ENCODE measurements around the gene CSK.

DNA sequence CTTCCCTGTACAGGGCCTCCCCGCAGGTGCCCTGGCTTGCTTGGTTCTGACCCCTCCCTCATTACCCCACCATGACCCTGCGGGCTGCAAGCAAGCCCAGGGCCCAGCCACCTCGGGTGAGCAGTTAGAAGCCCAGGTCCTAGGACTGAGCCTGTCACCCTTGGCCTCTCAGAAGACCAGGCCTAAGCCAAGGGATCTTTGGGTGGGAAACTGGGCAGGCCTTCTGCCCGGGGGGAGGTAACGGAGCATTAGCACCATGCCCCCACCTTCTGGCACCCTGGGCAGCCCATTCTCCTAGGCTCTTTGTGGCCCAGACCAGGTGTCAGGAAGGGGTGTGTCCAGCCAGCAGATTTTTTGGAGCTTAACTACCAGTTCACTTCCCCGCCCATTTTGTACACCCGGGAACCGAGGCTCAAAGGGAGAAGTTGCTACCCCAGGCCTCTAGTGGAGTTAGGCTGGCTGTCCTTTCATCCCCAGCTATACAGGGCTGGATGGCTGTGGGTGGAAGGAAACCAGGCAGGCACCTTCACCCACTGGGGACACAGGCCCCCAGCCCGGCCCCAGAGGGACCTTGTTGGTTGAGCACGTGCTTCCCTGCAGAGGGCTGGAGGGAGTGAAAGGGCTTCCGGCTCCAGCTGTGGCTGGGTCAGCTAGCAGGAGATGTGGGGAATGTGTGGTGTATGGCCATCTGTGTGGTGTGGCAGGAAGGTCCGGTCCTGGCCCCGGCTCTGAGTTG is 1.4 kb downstream of the CSK start:
- TF ChIP-seq EZH2phosphoT487 (IDR thresholded peaks at IDR 0.05; ENCODE audit: unreplicated experiment) (no peak), POLR2AphosphoS5 (IDR thresholded peaks at IDR 0.05; ENCODE audit: low read depth) (no peak), EZH2 (IDR thresholded peaks at IDR 0.05; ENCODE audit: low read depth, unreplicated experiment) (no peak), CREB1 (CRISPR knock-in tag; IDR thresholded peaks at IDR 0.05; ENCODE audit: low read depth) (no peak), JUNB (IDR thresholded peaks at IDR 0.05; ENCODE audit: unreplicated experiment) (no peak), REST (IDR thresholded peaks at IDR 0.05; ENCODE audit: unreplicated experiment) (no peak), NANOG (IDR thresholded peaks at IDR 0.05; ENCODE audit: borderline replicate concordance) (no peak), ZNF114 (CRISPR knock-in tag; IDR thresholded peaks at IDR 0.05) (no peak), ETS1 (IDR thresholded peaks at IDR 0.05) (no peak), STAT1 (IDR thresholded peaks at IDR 0.05; ENCODE audit: unreplicated experiment) (no peak)
- TF ChIP-seq, protein P1, sequence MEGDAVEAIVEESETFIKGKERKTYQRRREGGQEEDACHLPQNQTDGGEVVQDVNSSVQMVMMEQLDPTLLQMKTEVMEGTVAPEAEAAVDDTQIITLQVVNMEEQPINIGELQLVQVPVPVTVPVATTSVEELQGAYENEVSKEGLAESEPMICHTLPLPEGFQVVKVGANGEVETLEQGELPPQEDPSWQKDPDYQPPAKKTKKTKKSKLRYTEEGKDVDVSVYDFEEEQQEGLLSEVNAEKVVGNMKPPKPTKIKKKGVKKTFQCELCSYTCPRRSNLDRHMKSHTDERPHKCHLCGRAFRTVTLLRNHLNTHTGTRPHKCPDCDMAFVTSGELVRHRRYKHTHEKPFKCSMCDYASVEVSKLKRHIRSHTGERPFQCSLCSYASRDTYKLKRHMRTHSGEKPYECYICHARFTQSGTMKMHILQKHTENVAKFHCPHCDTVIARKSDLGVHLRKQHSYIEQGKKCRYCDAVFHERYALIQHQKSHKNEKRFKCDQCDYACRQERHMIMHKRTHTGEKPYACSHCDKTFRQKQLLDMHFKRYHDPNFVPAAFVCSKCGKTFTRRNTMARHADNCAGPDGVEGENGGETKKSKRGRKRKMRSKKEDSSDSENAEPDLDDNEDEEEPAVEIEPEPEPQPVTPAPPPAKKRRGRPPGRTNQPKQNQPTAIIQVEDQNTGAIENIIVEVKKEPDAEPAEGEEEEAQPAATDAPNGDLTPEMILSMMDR (conservative IDR thresholded peaks at IDR 0.05; ENCODE audit: low read depth in 2 of 2) = no peak

Measured in GM23338 (cell line).